Posterior cingulate gyrus (tissue), 11 donors: Measurements from ENCODE around the gene KIAA0408.
A peak's percentile ranks its signal among the peaks of the same experiment; 100 is the strongest.
"Not testable (repeated sequence)": the region's sequence is repeated elsewhere in the genome, so short reads cannot be mapped to it uniquely, and the experiment has no call there.

Experiments used
- DNase-seq, 10 donors: peaks; one replicate each; pipeline versions ENCODE4 v3.0.0 to v3.0.0-alpha.2; 2020 to 2021; ENCODE audit warnings: mixed read lengths in 3 of 10
- intact Hi-C: fragments of 100-400 bp; cut with DNase I; formaldehyde crosslinking; loops from one replicate; pipeline ENCODE4 v1.15.1; 2023

The KIAA0408 gene

GRCh38 chr6:127420556-127420955, 38.6 kb downstream of the KIAA0408 start:
- intact Hi-C loops, result loop anchor here (5.0 kb wide), 1 partner anchor 78 kb away; the partner anchor contains the start of gene ECHDC1
- DNase-seq, result peak in 5 of 10 donors; percentile 13 to 79 (median 28)

DNA sequence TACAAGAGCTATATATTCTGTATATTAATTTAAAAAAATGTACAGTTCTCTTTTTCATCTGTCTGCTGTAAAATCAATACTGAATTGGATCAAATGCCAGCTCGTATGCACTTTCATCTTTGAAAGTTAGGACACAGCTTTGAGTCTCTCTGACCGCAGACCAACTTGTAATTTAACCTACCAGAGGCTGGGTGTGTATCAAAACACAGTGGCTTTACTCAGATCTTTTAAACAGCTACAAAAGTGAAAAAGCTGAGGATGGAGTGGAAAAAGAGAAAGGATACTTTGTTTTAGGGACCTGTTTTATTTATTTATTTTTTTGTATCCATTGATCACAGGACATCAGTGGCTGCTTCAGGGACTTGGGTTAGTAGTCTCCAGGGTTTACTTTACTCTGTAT, 44.1 kb downstream of the KIAA0408 start:
- intact Hi-C loops, result no loop called here
- DNase-seq, result no peak

GRCh38 chr6:127413123-127413522, 46.1 kb downstream of the KIAA0408 start:
- DNase-seq, intact Hi-C loops: not testable (repeated sequence)

DNA sequence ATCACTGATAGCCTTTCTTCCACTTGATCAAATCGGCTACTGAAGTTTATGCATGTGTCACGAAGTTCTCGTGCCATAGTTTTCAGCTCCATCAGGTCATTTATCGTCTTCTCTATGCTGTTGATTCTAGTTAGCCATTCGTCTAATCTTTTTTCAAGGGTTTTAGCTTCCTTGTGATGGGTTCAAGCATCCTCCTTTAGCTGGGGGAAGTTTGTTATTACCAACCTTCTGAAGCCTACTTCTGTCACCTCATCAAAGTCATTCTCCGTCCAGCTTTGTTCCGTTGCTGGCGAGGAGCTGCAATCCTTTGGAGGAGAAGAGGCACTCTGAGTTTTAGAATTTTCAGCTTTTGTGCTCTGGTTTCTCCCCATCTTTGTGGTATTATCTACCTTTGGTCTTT, 47.2 kb downstream of the KIAA0408 start:
- intact Hi-C loops, DNase-seq: not testable (repeated sequence)
